Stomach (tissue), 4 donors: ENCODE measurements around the gene KRT4.

Source experiments
- POLR2AphosphoS5 ChIP-seq, 3 donors: sonication (generic); formaldehyde crosslinking; IDR thresholded peaks; one replicate each; pipeline ENCODE4 v1.6.1; 2016; ENCODE audit warnings: antibody characterized with exemption in 3 of 3
- TF ChIP-seq, protein P1 (sequence below), 7 experiments: fragments of 450-650 bp in 4 of 7; fragments of 200-600 bp in 3 of 7; sonication (generic) in 3 of 7; IDR thresholded peaks; one replicate each; pipeline ENCODE4 v1.5.1; 2016 to 2019; ENCODE audit warnings: antibody characterized with exemption in 7 of 7, control low read depth in 2 of 7, mild to moderate bottlenecking in 1 of 7

DNA sequence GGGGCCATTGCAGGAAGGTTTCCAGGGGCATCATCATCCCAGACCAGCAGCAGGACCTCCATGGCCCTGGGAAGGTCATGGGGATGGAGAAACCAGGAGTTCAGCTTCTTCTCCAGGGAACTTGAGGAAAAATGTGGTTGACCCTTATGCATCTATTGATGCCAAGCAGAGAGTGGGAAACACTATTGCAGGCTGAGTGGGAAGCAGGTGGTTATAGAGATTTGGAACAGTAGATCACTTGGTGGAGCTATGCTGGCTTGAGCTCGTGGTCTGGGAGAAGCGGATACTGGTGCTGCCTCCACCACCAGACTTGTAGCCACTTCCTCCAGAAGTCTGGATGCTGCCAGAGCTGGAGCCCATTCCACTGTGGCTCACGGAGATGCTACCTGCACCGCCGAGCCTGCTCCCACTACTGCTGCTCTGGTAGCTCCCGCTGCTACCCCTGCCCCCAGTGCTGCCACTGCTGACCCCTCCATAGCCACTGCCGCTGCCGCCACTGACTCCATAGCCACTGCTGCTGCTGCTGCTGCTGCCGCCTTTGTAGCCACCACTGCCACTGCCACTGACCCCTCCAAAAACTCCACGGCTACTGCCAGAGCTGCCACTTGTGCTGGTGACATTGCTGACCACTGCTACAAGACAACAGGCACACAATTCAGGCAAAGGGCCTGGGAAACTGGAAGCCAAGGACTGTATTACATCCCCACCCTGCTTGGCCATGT, 45.3 kb downstream of the KRT4 start:
- TF ChIP-seq, protein P1, sequence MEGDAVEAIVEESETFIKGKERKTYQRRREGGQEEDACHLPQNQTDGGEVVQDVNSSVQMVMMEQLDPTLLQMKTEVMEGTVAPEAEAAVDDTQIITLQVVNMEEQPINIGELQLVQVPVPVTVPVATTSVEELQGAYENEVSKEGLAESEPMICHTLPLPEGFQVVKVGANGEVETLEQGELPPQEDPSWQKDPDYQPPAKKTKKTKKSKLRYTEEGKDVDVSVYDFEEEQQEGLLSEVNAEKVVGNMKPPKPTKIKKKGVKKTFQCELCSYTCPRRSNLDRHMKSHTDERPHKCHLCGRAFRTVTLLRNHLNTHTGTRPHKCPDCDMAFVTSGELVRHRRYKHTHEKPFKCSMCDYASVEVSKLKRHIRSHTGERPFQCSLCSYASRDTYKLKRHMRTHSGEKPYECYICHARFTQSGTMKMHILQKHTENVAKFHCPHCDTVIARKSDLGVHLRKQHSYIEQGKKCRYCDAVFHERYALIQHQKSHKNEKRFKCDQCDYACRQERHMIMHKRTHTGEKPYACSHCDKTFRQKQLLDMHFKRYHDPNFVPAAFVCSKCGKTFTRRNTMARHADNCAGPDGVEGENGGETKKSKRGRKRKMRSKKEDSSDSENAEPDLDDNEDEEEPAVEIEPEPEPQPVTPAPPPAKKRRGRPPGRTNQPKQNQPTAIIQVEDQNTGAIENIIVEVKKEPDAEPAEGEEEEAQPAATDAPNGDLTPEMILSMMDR (IDR thresholded peaks at IDR 0.05): no peak
- no peak for TF ChIP-seq POLR2AphosphoS5 (IDR thresholded peaks at IDR 0.05)
